H9 (cell line): ENCODE results near the gene ISG20. TPM values are rescaled to one million over a fixed set of nuclear protein-coding genes. Genes with fewer than 3 reads are reported as not detected.

Source experiments
- DNase-seq: peaks from one replicate; pipeline ENCODE4 v3.0.0-alpha.2; 2017
- H2AFZ ChIP-seq: one replicate; pipeline ENCODE4 v1.6.1; 2013; ENCODE audit warnings: mild to moderate bottlenecking, low read length, control low read depth, moderate library complexity
- H2AK5ac ChIP-seq: 2 replicates; pipeline ENCODE4 v1.6.1; 2013; ENCODE audit warnings: low read length, control low read depth, mixed read lengths; ENCODE audit not compliant: insufficient read length
- H2BK120ac ChIP-seq: one replicate; pipeline ENCODE4 v1.6.1; 2013; ENCODE audit warnings: low read depth, mild to moderate bottlenecking, low read length, control low read depth, inconsistent platforms; ENCODE audit not compliant: poor library complexity, severe bottlenecking
- H2BK12ac ChIP-seq: 2 replicates; pipeline ENCODE4 v1.6.1; 2013; ENCODE audit warnings: low read length, control low read depth, mixed read lengths, low read depth; ENCODE audit not compliant: insufficient read length
- H2BK15ac ChIP-seq: 2 replicates; pipeline ENCODE4 v1.6.1; 2013; ENCODE audit warnings: low read depth, low read length, control low read depth
- H2BK20ac ChIP-seq: one replicate; pipeline ENCODE4 v1.6.1; 2013; ENCODE audit warnings: low read depth, mild to moderate bottlenecking, low read length, control low read depth, inconsistent platforms; ENCODE audit not compliant: poor library complexity, severe bottlenecking
- H2BK5ac ChIP-seq: 2 replicates; pipeline ENCODE4 v1.6.1; 2013; ENCODE audit warnings: low read length, control low read depth, mixed read lengths; ENCODE audit not compliant: insufficient read length
- H3K14ac ChIP-seq: 2 replicates; pipeline ENCODE4 v1.6.1; 2013; ENCODE audit warnings: low read length, control low read depth; ENCODE audit not compliant: insufficient read depth
- H3K18ac ChIP-seq: 2 replicates; pipeline ENCODE4 v1.6.1; 2013; ENCODE audit warnings: low read depth, mild to moderate bottlenecking, mixed read lengths, low read length, control low read depth; ENCODE audit not compliant: insufficient read length
- H3K23ac ChIP-seq: 2 replicates; pipeline ENCODE4 v1.6.1; 2013; ENCODE audit warnings: low read length, control low read depth, mixed read lengths, low read depth; ENCODE audit not compliant: insufficient read length
- H3K23me2 ChIP-seq: 2 replicates; pipeline ENCODE4 v1.6.1; 2013; ENCODE audit warnings: low read depth, mild to moderate bottlenecking, mixed read lengths, low read length, control low read depth; ENCODE audit not compliant: insufficient read length, poor library complexity, severe bottlenecking
- H3K27ac ChIP-seq: 2 replicates; pipeline ENCODE4 v1.5.1; 2013; ENCODE audit warnings: low read length, control low read depth, mixed read lengths, low read depth; ENCODE audit not compliant: insufficient read length
- H3K27me3 ChIP-seq: 2 replicates; pipeline ENCODE4 v1.6.1; 2013; ENCODE audit warnings: low read length, control low read depth, inconsistent platforms; ENCODE audit not compliant: insufficient read depth
- H3K4ac ChIP-seq: 2 replicates; pipeline ENCODE4 v1.6.1; 2013; ENCODE audit warnings: low read depth, mild to moderate bottlenecking, control low read depth, inconsistent platforms, low read length, moderate library complexity
- H3K4me1 ChIP-seq: 2 replicates; pipeline ENCODE4 v1.6.1; 2013; ENCODE audit warnings: low read length, control low read depth, inconsistent platforms; ENCODE audit not compliant: insufficient read depth
- H3K4me2 ChIP-seq: 2 replicates; pipeline ENCODE4 v1.6.1; 2013; ENCODE audit warnings: low read length, control low read depth, mixed read lengths; ENCODE audit not compliant: insufficient read length, insufficient read depth
- H3K56ac ChIP-seq: 2 replicates; pipeline ENCODE4 v1.6.1; 2013; ENCODE audit warnings: low read depth, mild to moderate bottlenecking, mixed read lengths, low read length, control low read depth; ENCODE audit not compliant: insufficient read length
- H3K79me1 ChIP-seq: 2 replicates; pipeline ENCODE4 v1.6.1; 2013; ENCODE audit warnings: low read depth, mild to moderate bottlenecking, moderate library complexity, low read length, control low read depth, inconsistent platforms; ENCODE audit not compliant: insufficient read depth, poor library complexity, severe bottlenecking
- H3K79me2 ChIP-seq: 2 replicates; pipeline ENCODE4 v1.6.1; 2013; ENCODE audit warnings: low read length, control low read depth, inconsistent platforms; ENCODE audit not compliant: insufficient read depth
- H3K9ac ChIP-seq: 2 replicates; pipeline ENCODE4 v1.6.1; 2013; ENCODE audit warnings: low read length, control low read depth, mixed read lengths; ENCODE audit not compliant: insufficient read length; ENCODE audit errors: extremely low read depth
- H3K9me3 ChIP-seq: one replicate; pipeline ENCODE4 v1.6.1; 2013; ENCODE audit warnings: low read depth, low read length, inconsistent platforms; ENCODE audit not compliant: control insufficient read depth
- H3T11ph ChIP-seq: one replicate; pipeline ENCODE4 v1.6.1; 2013; ENCODE audit warnings: mild to moderate bottlenecking, low read length, control low read depth, inconsistent platforms
- H4K20me1 ChIP-seq: one replicate; pipeline ENCODE4 v1.6.1; 2013; ENCODE audit not compliant: control insufficient read depth, insufficient read length, insufficient read depth
- H4K5ac ChIP-seq: 2 replicates; pipeline ENCODE4 v1.6.1; 2013; ENCODE audit warnings: low read depth, mild to moderate bottlenecking, mixed read lengths, low read length, control low read depth; ENCODE audit not compliant: insufficient read length
- H4K8ac ChIP-seq: replicated peaks from 2 replicates; pipeline ENCODE4 v1.6.1; 2013; ENCODE audit warnings: low read length, control low read depth, mixed read lengths, low read depth; ENCODE audit not compliant: insufficient read length
- H4K91ac ChIP-seq: 2 replicates; pipeline ENCODE4 v1.6.1; 2013; ENCODE audit warnings: low read depth, mild to moderate bottlenecking, moderate library complexity, mixed read lengths, low read length, control low read depth; ENCODE audit not compliant: insufficient read length
- H3K27ac Mint-ChIP-seq, 3 experiments: 2 replicates in 2 of 3; 3 replicates in 1 of 3; pipeline ENCODE4 v1.8.0; 2020 to 2021; ENCODE audit warnings: mixed read lengths in 3 of 3, mild to moderate bottlenecking in 1 of 3, moderate library complexity in 1 of 3
- H3K27me3 Mint-ChIP-seq: 2 replicates; pipeline ENCODE4 v1.8.0; 2021; ENCODE audit warnings: low read depth, mild to moderate bottlenecking, moderate library complexity, mixed read lengths
- H3K36me3 Mint-ChIP-seq, 3 experiments: 2 replicates in 2 of 3; 3 replicates in 1 of 3; pipeline ENCODE4 v1.8.0; 2020 to 2021; ENCODE audit warnings: low read depth in 3 of 3, mixed read lengths in 3 of 3; ENCODE audit not compliant: insufficient read depth in 1 of 3
- H3K4me1 Mint-ChIP-seq, 2 experiments: 2 replicates each; pipeline ENCODE4 v1.8.0; 2020; ENCODE audit warnings: mixed read lengths in 2 of 2
- H3K4me3 Mint-ChIP-seq, 2 experiments: 2 replicates in 1 of 2; 3 replicates in 1 of 2; pipeline ENCODE4 v1.8.0; 2020 to 2021; ENCODE audit warnings: mild to moderate bottlenecking in 2 of 2, mixed read lengths in 2 of 2, moderate library complexity in 1 of 2
- H3K9me3 Mint-ChIP-seq, 2 experiments: 2 replicates in 1 of 2; 3 replicates in 1 of 2; pipeline ENCODE4 v1.8.0; 2020; ENCODE audit warnings: mild to moderate bottlenecking in 2 of 2, mixed read lengths in 2 of 2, moderate library complexity in 1 of 2
- WGBS: extraction: QIAGEN DNeasy Blood & Tissue Kit; methylation state at CpG from one replicate; pipeline ENCODE4 v1.1.7; 2013; ENCODE audit warnings: missing lambda C conversion rate, low lambda C conversion rate, mixed read lengths; ENCODE audit not compliant: insufficient read length; ENCODE audit errors: extremely low coverage; 5-methylcytosine and 5-hydroxymethylcytosine counted together
- total RNA-seq: library from RNA; stranded (reverse); gene quantifications from 2 replicates; pipeline ENCODE4 v1.2.1, GENCODE V29; 2021
- TF ChIP-seq, protein P1 (sequence below): fragments of 200-600 bp; sonication (generic); conservative IDR thresholded peaks from 3 replicates; pipeline ENCODE4 v1.8.0; 2021; ENCODE audit warnings: antibody characterized with exemption, mild to moderate bottlenecking

Gene ISG20
- total RNA-seq, 1 experiment from 2014 or later, result 7.4 TPM

DNA sequence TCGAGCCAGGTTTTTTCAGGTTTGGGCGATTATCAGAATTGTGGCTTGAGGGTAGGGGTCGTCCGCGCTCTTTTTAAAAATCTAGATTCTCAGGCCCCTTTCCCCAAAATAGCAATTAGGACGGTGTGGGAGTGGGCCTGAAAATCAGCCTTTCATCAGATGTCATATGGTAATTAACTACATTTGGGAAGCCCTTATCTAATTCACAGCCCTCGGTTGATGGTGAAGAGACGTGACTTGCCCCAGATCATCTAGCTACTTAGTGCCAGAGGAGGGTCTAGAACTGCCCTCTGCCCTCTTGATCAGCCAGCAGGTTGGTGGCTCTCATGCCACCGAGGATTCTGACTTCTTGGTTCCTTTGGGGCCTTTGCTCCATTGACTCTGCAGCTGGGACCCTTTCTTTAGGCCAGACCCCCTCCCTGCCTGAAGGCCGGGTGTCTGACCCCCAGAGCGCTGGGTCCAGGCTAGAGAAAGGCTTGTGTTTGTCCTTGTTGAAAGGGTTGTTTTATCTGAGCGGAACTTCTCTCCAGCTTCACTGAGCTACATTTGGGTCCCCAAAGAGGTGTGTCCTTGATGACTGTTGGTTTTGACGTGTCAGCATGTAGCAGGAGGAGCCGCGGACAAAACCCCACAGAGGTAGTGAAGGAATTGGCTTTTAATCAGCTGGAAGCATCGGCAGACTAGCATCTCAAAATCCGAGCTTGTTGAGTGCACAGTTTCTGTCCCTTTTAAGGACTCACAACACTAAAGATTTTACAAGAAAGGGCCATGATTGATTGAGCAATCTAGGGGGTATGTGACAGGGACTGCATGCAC lies 16.8 kb upstream of the ISG20 start:
- WGBS, result no CpG with 5 or more reads among the region's 17 CpGs
- peaks cover 13% of the 10 kb centered on the region; the same call in 1 of the 2 replicates for H3K4me1 ChIP-seq
- H2BK20ac ChIP-seq, result no peak overlapping the region
- H3K9ac ChIP-seq, result peak overlapping the region; percentile 84
- peak overlapping the region; percentile 65 for H4K91ac ChIP-seq
- Mint-ChIP-seq H3K36me3 (peaks cover 3 to 47% (median 44%) of the 10 kb centered on the region in 3 experiments; a peak in 6 of 7 replicates), H3K27me3 (peaks cover 2% of the 10 kb centered on the region), H3K4me3 (peak overlapping the region; percentile 93 to 95), H3K9me3 (no peaks in the 10 kb centered on the region), H3K27ac (peak overlapping the region; percentile 5 to 95 (median 88); a peak in 6 of 7 replicates), H3K4me1 (peaks cover 47 to 59% of the 10 kb centered on the region in 2 experiments)
- 0 out of 2 replicates have a peak overlapping the region, but pooled peaks have one; percentile 13 for H2BK15ac ChIP-seq
- peak overlapping the region; percentile 95 for H3K14ac ChIP-seq
- H3K79me2 ChIP-seq, result peaks cover 53% of the 10 kb centered on the region
- H3K9me3 ChIP-seq, result no peaks in the 10 kb centered on the region
- H2AK5ac ChIP-seq, result no peak overlapping the region
- H3T11ph ChIP-seq, result no peak overlapping the region
- H3K23me2 ChIP-seq, result peaks cover 13% of the 10 kb centered on the region
- H4K20me1 ChIP-seq, result peaks cover 5% of the 10 kb centered on the region
- H3K4me2 ChIP-seq, result peak overlapping the region; percentile 99
- H4K8ac ChIP-seq, result no peak overlapping the region
- peak overlapping the region; percentile 81 for H3K18ac ChIP-seq
- H2BK5ac ChIP-seq, result peak overlapping the region; percentile 29
- no peak overlapping the region for H3K56ac ChIP-seq
- no peak overlapping the region for H4K5ac ChIP-seq
- H2BK12ac ChIP-seq, result no peak overlapping the region
- H3K27me3 ChIP-seq, result no peaks in the 10 kb centered on the region
- no peaks in the 10 kb centered on the region for H3K79me1 ChIP-seq
- TF ChIP-seq, protein P1, sequence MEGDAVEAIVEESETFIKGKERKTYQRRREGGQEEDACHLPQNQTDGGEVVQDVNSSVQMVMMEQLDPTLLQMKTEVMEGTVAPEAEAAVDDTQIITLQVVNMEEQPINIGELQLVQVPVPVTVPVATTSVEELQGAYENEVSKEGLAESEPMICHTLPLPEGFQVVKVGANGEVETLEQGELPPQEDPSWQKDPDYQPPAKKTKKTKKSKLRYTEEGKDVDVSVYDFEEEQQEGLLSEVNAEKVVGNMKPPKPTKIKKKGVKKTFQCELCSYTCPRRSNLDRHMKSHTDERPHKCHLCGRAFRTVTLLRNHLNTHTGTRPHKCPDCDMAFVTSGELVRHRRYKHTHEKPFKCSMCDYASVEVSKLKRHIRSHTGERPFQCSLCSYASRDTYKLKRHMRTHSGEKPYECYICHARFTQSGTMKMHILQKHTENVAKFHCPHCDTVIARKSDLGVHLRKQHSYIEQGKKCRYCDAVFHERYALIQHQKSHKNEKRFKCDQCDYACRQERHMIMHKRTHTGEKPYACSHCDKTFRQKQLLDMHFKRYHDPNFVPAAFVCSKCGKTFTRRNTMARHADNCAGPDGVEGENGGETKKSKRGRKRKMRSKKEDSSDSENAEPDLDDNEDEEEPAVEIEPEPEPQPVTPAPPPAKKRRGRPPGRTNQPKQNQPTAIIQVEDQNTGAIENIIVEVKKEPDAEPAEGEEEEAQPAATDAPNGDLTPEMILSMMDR, result no peak
- H3K27ac ChIP-seq, result no peak overlapping the region
- no peak overlapping the region for H2AFZ ChIP-seq
- H2BK120ac ChIP-seq, result no peak overlapping the region
- no peak for DNase-seq
- H3K23ac ChIP-seq, result no peak overlapping the region
- H3K4ac ChIP-seq, result peak overlapping the region; percentile 21; the same call in 1 of the 2 replicates
